Epithelial cell of proximal tubule (primary cell): Measurements from ENCODE around the gene SPOCD1. TPM values are rescaled to one million over a fixed set of nuclear protein-coding genes. Genes with fewer than 3 reads are reported as not detected.
A peak's percentile ranks its signal among the peaks of the same experiment; 100 is the strongest.

Experiments used
- DNase-seq: peaks from one replicate; pipeline ENCODE4 v3.0.0-alpha.2; 2011; ENCODE audit warnings: low read depth
- H3K4me3 ChIP-seq: 2 replicates; pipeline ENCODE4 v1.5.1; 2011; ENCODE audit warnings: low read depth, mild to moderate bottlenecking, low read length
- total RNA-seq: library from RNA; depleted of rRNA; stranded (reverse); fragments of >200 nt; gene quantifications from 2 replicates; pipeline ENCODE4 v1.2.3, GENCODE V29; 2015
- TF ChIP-seq, protein P1 (sequence below): conservative IDR thresholded peaks from 2 replicates; pipeline ENCODE4 v1.5.1; 2012; ENCODE audit warnings: low read depth, mild to moderate bottlenecking, low read length

SPOCD1 gene
- total RNA-seq, 1 donor from 2014 or later, result 18.4 TPM

GRCh38 chr1:31788138-31788824 is 27.5 kb downstream of the SPOCD1 start:
- DNase-seq, result no peak
- H3K4me3 ChIP-seq, result peak overlapping the region; percentile 59
- TF ChIP-seq, protein P1, sequence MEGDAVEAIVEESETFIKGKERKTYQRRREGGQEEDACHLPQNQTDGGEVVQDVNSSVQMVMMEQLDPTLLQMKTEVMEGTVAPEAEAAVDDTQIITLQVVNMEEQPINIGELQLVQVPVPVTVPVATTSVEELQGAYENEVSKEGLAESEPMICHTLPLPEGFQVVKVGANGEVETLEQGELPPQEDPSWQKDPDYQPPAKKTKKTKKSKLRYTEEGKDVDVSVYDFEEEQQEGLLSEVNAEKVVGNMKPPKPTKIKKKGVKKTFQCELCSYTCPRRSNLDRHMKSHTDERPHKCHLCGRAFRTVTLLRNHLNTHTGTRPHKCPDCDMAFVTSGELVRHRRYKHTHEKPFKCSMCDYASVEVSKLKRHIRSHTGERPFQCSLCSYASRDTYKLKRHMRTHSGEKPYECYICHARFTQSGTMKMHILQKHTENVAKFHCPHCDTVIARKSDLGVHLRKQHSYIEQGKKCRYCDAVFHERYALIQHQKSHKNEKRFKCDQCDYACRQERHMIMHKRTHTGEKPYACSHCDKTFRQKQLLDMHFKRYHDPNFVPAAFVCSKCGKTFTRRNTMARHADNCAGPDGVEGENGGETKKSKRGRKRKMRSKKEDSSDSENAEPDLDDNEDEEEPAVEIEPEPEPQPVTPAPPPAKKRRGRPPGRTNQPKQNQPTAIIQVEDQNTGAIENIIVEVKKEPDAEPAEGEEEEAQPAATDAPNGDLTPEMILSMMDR, result no peak

DNA sequence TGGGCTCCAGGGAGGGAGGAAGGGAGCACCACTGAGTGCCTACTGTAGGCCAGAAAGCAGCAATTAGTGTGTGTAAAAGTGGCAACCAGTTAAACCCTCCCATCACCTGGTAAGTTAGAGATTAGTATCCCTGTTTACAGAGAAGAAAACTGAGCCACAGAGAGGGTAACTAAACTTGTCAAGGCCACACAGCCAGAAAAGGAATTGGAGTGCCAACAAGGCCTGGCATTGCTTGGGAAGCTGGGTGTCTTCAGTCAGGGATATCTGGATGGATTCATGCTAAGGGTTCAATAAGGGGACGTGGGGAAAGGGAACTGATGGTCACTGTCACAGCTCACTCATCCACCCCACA is 28.1 kb downstream of the SPOCD1 start:
- TF ChIP-seq, protein P1, result no peak
- H3K4me3 ChIP-seq, result no peak overlapping the region
- DNase-seq, result no peak

GRCh38 chr1:31787261-31787660 is 28.6 kb downstream of the SPOCD1 start:
- no peak overlapping the region for H3K4me3 ChIP-seq
- TF ChIP-seq, protein P1, result no peak
- no peak for DNase-seq

- no peak overlapping the region for H3K4me3 ChIP-seq
- TF ChIP-seq, protein P1, result no peak
- no peak for DNase-seq
These were observed 29.3 kb downstream of the SPOCD1 start for GRCh38 chr1:31786366-31787060.

GRCh38 chr1:31785947-31786290 is 29.9 kb downstream of the SPOCD1 start:
- DNase-seq, result no peak
- TF ChIP-seq, protein P1, result no peak
- no peak overlapping the region for H3K4me3 ChIP-seq

DNA sequence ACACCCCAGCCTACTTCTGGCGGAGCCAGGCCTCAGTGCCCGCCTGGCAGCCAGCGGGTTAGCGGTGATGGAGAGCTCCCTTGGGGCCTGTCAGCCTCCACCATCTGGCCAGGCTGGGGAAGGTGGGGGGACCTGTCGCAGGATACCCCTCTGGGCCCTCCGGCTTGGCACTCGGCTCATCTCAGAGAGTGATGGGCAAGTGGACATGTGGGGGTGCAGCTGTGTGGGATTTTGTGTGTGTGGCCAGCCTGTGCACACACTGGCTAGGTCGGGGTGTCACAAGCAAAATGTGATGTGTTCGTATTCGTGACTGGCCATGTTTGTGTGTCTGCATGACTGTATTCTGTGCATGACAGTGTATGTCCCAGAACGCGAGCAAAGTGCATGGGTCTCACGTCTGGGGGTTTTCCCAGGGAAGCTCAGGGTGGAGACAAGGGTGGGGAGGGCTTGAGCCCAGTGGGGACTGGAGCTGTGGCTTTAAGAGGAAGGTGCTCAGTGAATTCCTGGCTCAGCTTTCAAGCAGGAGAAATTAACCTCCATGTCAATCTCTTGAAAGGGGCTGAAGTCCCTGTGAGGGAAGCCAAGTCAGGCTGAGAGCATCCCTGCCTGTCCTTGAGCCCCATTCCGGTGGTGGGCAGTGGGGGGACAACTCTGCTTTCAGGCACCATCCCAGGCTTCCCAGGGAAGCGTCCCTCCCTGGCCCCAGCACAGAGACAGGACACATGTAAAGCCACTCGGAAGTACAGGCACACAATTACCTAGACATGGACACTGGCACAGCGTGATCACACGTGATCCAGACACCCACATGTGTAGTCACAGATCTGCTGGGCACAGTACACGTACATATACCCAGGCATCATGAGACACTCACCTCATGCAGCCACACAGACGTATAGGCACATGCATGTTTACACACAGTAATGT is 30.5 kb downstream of the SPOCD1 start:
- TF ChIP-seq, protein P1, result no peak
- no peak for DNase-seq

More for the DNA sequence above, 30.5 kb downstream of the SPOCD1 start:
- H3K4me3 ChIP-seq, result no peak overlapping the region
